ENCODE data around the gene EGFL7.

DNA sequence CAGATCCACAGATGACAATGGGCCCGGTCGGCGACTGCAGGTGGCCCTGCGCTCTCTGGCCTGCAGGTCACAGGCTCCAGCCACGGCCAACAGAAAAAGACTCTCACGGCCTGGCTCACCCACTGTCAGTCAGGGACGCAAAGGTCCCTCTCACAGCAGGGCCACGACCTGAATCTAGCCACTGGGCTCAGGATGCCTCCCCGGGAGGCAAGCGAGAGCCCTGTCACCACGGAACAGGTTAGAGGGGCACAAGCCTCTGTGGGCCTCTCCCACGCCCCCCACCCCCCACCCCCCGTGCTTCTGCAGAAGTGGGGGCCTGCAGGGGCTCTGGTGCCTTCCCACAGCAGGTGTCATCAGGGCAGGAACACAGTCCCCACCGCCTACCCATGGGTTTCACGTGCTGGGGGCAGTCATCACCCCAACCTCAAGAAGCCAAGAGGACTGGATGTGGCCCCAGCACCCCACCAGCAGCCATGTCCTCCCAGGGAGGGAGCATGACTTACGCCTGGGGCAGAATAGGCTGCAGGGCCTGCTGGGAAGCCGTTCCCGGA, 17.3 kb upstream of the EGFL7 start:
- no peak for TF ChIP-seq CTCF (IDR thresholded peaks at IDR 0.05)
- TF ChIP-seq POLR2AphosphoS5 (IDR thresholded peaks at IDR 0.05): no peak

All from sigmoid colon (tissue), 4 donors.